CD4-positive, alpha-beta T cell treated with Interleukin-17A for 4 hours (primary cell): ENCODE data around the gene SPAG7.
"Not testable (repeated sequence)": the region's sequence is repeated elsewhere in the genome, so short reads cannot be mapped to it uniquely, and the experiment has no call there.

ENCODE experiments used
- DNase-seq: peaks from one replicate; pipeline ENCODE4 v3.0.0-alpha.2; 2020; ENCODE audit warnings: mixed read lengths

Gene SPAG7

GRCh38 chr17:4935650-4936049, 32.0 kb downstream of the SPAG7 start:
- no peak for DNase-seq

DNA sequence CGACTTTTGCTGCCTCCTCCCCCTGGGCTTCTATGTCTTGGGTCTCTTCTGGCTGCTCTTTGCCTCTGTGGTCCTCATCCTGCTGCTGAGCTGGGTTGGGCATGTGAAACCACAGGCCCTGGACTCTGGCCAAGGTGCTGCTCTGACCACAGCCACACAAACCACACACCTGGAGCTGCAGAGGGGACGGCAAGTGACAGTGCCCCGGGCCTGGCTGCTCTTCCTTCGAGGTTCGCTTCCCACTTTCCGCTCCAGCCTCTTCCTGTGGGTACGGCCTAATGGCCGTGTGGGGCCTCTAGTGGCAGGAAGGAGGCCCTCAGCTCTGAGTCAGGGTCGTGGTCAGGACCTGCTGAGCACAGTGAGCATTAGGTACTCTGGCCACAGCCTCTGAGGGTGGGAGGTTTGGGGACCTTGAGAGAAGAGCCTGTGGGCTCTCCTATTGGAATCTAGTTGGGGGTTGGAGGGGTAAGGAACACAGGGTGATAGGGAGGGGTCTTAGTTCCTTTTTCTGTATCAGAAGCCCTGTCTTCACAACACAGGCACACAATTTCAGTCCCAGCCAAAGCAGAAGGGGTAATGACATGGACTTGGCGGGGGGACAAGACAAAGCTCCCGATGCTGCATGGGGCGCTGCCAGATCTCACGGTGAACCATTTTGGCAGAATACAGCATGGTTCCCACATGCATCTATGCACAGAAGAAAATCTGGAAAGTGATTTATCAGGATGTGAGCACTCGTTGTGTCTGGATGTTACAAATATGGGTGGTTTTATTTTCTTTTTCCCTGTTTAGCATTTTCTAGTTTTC, 33.2 kb downstream of the SPAG7 start:
- DNase-seq: peak; percentile 39

DNA sequence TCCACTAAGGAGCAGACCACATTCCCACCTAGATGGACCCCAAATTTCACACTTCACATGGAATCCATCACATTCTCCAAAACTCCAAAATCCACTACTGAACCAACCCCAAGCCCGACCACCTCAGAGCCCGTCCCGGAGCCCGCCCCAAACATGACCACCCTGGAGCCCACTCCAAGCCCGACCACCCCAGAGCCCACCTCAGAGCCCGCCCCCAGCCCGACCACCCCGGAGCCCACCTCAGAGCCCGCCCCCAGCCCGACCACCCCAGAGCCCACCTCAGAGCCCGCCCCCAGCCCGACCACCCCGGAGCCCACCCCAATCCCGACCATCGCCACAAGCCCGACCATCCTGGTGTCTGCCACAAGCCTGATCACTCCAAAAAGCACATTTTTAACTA, 34.0 kb downstream of the SPAG7 start:
- no peak for DNase-seq

DNA sequence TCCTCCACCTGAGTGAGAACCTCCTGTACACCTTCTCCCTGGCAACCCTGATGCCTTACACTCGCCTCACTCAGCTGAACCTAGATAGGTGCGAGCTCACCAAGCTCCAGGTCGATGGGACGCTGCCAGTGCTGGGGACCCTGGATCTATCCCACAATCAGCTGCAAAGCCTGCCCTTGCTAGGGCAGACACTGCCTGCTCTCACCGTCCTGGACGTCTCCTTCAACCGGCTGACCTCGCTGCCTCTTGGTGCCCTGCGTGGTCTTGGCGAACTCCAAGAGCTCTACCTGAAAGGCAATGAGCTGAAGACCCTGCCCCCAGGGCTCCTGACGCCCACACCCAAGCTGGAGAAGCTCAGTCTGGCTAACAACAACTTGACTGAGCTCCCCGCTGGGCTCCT, 34.9 kb downstream of the SPAG7 start:
- no peak for DNase-seq

DNA sequence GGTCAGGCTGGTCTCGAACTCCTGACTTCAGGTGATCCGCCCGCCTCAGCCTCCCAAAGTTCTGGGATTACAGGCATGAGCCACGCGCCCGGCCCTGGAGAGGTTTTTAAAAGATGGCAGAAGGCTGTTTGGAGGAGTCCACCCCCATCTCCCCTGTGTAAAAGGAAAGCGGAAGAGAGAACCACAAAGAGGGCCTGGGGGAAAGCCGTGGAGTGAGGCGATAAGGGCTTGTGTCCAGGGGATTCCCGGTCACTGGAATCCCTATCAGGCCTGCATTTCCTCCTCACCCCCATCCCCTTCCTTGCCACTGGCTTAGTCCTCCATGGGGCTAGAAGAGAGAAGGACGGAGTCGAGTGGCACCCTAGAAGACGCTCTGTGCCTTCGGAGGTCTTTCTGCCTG, 35.7 kb downstream of the SPAG7 start, which contains the start of gene GP1BA:
TSS of gene GP1BA (plus strand) at position 315 of the 400 bp plus-strand sequence. CDS start 328 bp downstream, outside the sequence.
- DNase-seq: no peak

DNA sequence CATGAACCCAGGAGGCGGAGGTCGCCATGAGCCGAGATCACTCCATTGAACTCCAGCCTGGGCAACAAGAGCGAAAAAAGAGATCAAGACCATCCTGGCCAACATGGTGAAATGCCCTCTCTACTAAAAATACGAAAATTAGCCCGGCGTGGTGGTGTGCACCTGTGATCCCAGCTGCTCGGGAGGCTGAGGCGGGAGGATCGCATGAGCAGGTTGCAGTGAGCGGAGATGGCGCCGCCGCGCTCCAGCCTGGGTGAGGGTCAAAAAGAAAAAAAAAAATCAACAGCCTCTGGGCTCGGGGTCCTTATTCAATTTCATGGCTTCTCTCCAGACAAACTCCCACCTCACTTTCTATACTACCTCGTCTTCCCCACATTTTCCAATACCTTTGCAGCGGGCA, 38.7 kb downstream of the SPAG7 start:
- DNase-seq: no peak

DNA sequence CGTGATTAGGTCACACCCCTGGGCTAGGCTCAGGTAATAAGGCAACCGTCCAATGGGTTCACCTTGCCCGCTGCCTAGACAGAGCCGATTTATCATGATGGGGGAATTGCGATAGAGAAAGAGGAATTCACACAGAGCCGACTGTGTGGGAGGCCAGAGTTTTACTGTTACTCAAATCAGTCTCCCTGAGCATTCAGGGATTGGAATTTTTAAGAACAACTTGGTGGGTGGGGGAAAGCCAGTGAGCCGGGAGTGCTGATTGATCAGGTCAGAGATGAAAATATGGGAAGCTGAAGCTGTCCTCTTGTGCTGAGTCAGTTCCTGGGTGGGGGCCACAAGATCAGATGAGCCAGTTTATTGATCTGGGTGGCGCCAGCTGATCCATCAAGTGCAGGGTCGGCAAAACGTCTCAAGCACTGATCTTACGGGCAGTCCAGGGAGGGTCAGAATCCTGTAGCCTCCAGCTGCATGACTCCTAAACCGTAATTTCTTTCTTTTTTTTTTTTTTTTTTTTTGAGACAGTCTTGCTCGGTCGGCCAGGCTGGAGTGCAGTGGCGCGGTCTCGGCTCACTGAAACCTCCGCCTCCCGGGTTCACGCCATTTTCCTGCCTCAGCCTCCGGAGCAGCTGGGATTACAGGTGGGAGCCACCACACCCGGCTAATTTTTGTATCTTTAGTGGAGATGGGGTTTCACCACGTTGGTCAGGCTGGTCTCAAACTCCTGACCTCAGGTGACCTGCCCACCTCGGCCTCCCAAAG, 40.9 kb downstream of the SPAG7 start:
- DNase-seq: not testable (repeated sequence)

DNA sequence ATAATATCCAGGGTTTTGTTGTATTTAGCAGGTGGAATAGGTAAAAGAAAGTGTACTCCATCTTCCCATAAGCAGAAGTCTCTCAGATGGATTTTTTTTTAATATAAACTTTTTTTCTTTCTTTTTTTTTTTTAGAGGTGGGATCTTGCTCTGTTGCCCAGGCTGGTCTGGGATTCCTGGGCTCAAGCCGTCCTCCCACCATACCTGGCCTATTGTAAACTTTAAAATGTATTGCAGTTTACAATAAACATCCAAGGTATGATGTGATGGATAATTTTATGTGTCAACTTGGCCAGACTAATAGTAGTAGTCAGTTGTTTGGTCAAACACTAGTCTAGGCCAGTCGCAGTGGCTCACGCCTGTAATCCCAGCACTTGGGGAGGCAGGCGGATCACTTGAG, 46.3 kb downstream of the SPAG7 start:
- DNase-seq: no peak

GRCh38 chr17:4920351-4921048, 47.1 kb downstream of the SPAG7 start:
- no peak for DNase-seq

DNA sequence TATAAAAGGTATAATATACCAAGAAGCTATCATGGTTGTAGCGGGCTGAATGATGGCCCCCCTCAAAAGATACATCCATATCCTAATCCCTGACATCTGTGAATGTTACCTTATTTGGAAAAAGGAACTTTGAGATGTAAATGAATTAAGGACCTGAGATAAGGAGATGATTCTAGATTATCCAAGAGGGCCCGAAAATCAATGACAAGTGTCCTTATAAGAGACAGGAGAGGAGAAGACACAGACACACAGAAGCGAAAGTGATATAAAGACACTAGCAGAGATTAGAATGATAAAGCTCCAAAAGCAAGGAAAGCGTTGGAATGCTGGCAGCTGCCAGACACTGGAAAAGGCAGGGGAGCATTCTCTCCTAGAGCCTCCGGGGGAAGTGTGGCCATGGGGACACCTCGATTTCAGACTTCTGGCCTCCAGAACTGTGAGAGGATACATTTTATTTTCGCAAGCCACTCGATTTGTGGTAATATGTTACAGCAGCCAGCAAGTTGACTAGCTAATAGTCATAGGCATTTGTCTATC, 48.0 kb downstream of the SPAG7 start:
- DNase-seq: no peak

DNA sequence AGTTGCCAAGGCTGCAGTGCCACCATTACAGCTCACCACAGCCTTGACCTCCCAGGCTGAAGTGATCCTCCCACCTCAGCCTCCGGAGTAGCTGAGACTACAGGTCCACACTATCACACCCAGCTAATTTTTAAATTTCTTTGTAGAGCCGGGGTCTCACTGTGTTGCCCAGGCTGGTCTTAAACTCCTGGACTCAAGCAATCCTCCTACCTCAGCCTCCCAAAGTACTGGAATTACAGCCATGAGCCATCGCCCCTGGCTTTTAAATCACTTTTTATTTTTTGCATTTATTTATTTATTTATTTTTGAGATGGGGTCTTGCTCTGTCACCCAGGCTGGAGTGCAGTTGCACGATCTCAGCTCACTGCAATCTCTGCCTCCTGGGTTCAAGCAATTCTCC, 53.1 kb downstream of the SPAG7 start:
- DNase-seq: not testable (repeated sequence)

GRCh38 chr17:4913994-4914393, 53.6 kb downstream of the SPAG7 start:
- DNase-seq: no peak
